Keratinocyte (primary cell): ENCODE data around the gene TRPM1. TPM values are rescaled to one million over a fixed set of nuclear protein-coding genes. Genes with fewer than 3 reads are reported as not detected.

Experiments
- DNase-seq: peaks from one replicate; pipeline ENCODE4 v3.0.0-alpha.2; 2011; ENCODE audit warnings: low read depth, missing footprints, low spot score
- FAIRE-seq: peaks from 2 replicates; lab custom pipeline; 2011; peaks lifted over from hg19 to GRCh38; lab: Jason Lieb, UNC
- H2AFZ ChIP-seq: 2 replicates; pipeline ENCODE4 v1.6.0; 2012; ENCODE audit warnings: low read length, control low read depth, inconsistent platforms; ENCODE audit not compliant: control insufficient read depth
- H3K27ac ChIP-seq: 2 replicates; pipeline ENCODE4 v1.5.1; 2011; ENCODE audit warnings: low read length; ENCODE audit not compliant: control insufficient read depth, insufficient read depth
- H3K27me3 ChIP-seq: 3 replicates; pipeline ENCODE4 v1.6.0; 2011; ENCODE audit warnings: low read length; ENCODE audit not compliant: control insufficient read depth, insufficient read depth; ENCODE audit errors: extremely low read depth
- H3K36me3 ChIP-seq, 2 experiments: 2 replicates in 1 of 2; 3 replicates in 1 of 2; pipeline ENCODE4 v1.5.1; 2011; ENCODE audit warnings: low read length in 2 of 2, mild to moderate bottlenecking in 1 of 2; ENCODE audit not compliant: control insufficient read depth in 2 of 2, insufficient read depth in 2 of 2; ENCODE audit errors: extremely low read depth in 1 of 2
- H3K4me1 ChIP-seq: 3 replicates; pipeline ENCODE4 v1.5.1; 2011; ENCODE audit warnings: low read length; ENCODE audit not compliant: control insufficient read depth, insufficient read depth; ENCODE audit errors: extremely low read depth
- H3K4me2 ChIP-seq: 3 replicates; pipeline ENCODE4 v1.6.0; 2011; ENCODE audit warnings: low read depth, low read length; ENCODE audit not compliant: control insufficient read depth, insufficient read depth; ENCODE audit errors: extremely low read depth
- H3K4me3 ChIP-seq, 3 experiments: fragments of 200-600 bp in 1 of 3; sonication (generic) in 1 of 3; 2 replicates in 2 of 3; 3 replicates in 1 of 3; pipeline ENCODE4 v1.5.1; 2011 to 2016; ENCODE audit warnings: low read length in 3 of 3, mild to moderate bottlenecking in 3 of 3, control low read depth in 2 of 3, inconsistent platforms in 1 of 3, low read depth in 1 of 3, mixed read lengths in 1 of 3, mixed run types in 1 of 3, moderate library complexity in 1 of 3; ENCODE audit not compliant: control insufficient read depth in 2 of 3, insufficient read depth in 2 of 3; ENCODE audit errors: extremely low read depth in 1 of 3
- H3K79me2 ChIP-seq: 2 replicates; pipeline ENCODE4 v1.6.0; 2012; ENCODE audit warnings: low read length; ENCODE audit not compliant: control insufficient read depth, insufficient read depth
- H3K9ac ChIP-seq: 3 replicates; pipeline ENCODE4 v1.6.0; 2011; ENCODE audit warnings: low read length; ENCODE audit not compliant: control insufficient read depth, insufficient read depth; ENCODE audit errors: extremely low read depth
- H3K9me1 ChIP-seq: 3 replicates; pipeline ENCODE4 v1.6.0; 2011; ENCODE audit warnings: low read length; ENCODE audit not compliant: control insufficient read depth, insufficient read depth; ENCODE audit errors: extremely low read depth
- H3K9me3 ChIP-seq: 2 replicates; pipeline ENCODE4 v1.5.1; 2012; ENCODE audit warnings: low read depth, low read length; ENCODE audit not compliant: control insufficient read depth
- H4K20me1 ChIP-seq: 3 replicates; pipeline ENCODE4 v1.6.0; 2011; ENCODE audit warnings: low read length; ENCODE audit not compliant: control insufficient read depth, insufficient read depth; ENCODE audit errors: extremely low read depth
- EZH2 ChIP-seq: IDR thresholded peaks from one replicate; pipeline ENCODE4 v1.6.1; 2012; ENCODE audit warnings: inconsistent platforms, mild to moderate bottlenecking, low read length, moderate library complexity
- dilution Hi-C: fragments of 300-500 bp; cut with MboI; formaldehyde crosslinking; loops from one replicate; pipeline ENCODE4 v1.7.0; 2020; ENCODE audit warnings: low sequenced_read_pairs; ENCODE audit not compliant: extremely low pct_ligation_motif_present
- polyA plus RNA-seq, 5 experiments: library from polyadenylated mRNA; depleted of rRNA in 3 of 5; stranded (reverse) in 3 of 5; stranded (forward) in 1 of 5; unstranded in 1 of 5; fragments of >200 nt; gene quantifications; 1 replicate in 1 of 5; 2 replicates in 3 of 5; 3 replicates in 1 of 5; pipeline versions ENCODE4 v1.2.1 to v1.2.3, GENCODE V29; 2011 to 2012; ENCODE audit warnings: missing spikeins in 2 of 5, low read depth in 1 of 5, low replicate concordance in 1 of 5
- TF ChIP-seq, protein P1 (sequence below), 3 experiments: IDR thresholded peaks in 1 of 3; conservative IDR thresholded peaks in 1 of 3; optimal IDR thresholded peaks in 1 of 3; 2 replicates in 2 of 3; 3 replicates in 1 of 3; pipeline versions ENCODE3 to v1.5.1; 2011; ENCODE audit warnings: low read length in 3 of 3, mild to moderate bottlenecking in 3 of 3, moderate library complexity in 2 of 3, control low read depth in 1 of 3, inconsistent platforms in 1 of 3; ENCODE audit not compliant: insufficient read depth in 2 of 3; ENCODE audit errors: extremely low read depth in 1 of 3

TRPM1 gene
- polyA plus RNA-seq, 1 donor (not counting 4 experiments of a cell fraction or from before 2014, with no cell fraction given): 0.17 TPM

DNA sequence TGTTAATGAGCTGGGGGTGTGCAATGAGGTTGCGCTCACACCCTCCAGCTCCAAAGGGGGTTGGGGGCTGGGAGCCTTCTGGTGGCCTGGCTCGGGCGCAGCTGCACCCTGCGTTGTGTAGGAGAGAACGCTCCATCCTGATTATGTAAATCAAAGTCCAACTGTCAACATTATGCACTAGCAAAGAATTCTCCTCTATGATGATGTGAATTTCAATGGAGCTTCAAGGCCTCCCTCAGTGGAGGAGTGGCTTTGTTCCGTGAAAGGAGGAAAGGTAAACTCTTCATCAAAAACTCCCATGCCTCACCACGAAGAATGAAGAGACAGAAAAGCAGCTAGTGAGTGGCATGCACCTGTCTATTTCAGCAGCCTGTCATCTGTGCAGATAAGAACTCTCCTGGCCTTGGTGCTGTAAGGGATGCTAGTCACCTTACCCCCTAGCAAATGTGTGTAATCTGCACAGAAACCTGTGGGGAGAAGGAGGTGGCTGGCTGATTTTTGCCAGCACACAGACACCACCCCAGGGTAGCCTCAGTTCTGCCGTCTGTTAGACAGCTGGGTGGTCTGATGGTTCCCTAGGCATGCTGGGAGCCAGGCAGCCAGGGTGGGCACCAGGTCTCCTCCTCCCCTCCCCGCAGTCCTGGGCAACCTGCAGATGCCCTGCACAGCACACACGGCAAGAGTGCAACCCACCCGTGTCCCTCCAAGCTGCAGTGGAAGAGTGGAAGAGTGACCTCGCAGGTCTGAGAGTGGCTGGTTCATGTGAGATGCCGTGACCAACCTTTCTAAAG, 47.0 kb upstream of the TRPM1 start:
- FAIRE-seq (no peak), DNase-seq (no peak)
- Histone ChIP-seq H3K4me3 (no peak overlapping the region), H2AFZ (no peak overlapping the region), H3K27me3 (no peaks in the 10 kb centered on the region), H3K79me2 (no peaks in the 10 kb centered on the region), H3K27ac (no peak overlapping the region), H3K9me3 (peaks cover 2% of the 10 kb centered on the region), H3K4me2 (no peak overlapping the region), H3K4me1 (peaks cover 1% of the 10 kb centered on the region), H3K9ac (no peak overlapping the region), H4K20me1 (no peaks in the 10 kb centered on the region), H3K9me1 (no peaks in the 10 kb centered on the region), H3K36me3 (no peaks in the 10 kb centered on the region)
- dilution Hi-C loops: no loop called here
- TF ChIP-seq EZH2: no peak
- TF ChIP-seq, protein P1, sequence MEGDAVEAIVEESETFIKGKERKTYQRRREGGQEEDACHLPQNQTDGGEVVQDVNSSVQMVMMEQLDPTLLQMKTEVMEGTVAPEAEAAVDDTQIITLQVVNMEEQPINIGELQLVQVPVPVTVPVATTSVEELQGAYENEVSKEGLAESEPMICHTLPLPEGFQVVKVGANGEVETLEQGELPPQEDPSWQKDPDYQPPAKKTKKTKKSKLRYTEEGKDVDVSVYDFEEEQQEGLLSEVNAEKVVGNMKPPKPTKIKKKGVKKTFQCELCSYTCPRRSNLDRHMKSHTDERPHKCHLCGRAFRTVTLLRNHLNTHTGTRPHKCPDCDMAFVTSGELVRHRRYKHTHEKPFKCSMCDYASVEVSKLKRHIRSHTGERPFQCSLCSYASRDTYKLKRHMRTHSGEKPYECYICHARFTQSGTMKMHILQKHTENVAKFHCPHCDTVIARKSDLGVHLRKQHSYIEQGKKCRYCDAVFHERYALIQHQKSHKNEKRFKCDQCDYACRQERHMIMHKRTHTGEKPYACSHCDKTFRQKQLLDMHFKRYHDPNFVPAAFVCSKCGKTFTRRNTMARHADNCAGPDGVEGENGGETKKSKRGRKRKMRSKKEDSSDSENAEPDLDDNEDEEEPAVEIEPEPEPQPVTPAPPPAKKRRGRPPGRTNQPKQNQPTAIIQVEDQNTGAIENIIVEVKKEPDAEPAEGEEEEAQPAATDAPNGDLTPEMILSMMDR (optimal IDR thresholded peaks at IDR 0.05 in 1 of 3, IDR thresholded peaks at IDR 0.05 in 1 of 3, conservative IDR thresholded peaks at IDR 0.05 in 1 of 3; ENCODE audit: extremely low read depth in 1 of 3, insufficient read depth in 2 of 3, low read length in 3 of 3): no peak

DNA sequence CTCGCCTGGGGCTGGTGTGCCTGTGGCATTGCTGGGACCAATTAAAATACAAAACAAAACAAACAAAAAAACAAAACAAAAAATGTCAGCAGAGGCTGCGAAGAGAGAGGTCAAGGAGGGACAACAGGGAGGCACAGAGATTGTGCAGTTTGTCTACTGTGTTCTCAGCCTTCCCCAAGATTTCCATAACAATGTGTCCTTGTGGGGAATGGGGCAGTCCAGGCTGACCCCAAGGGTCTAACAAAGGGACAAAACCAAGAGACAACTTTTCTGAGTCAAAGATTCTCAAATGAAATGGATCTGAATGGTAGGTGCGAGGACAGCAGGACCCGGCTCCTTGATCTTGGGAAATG, 46.4 kb upstream of the TRPM1 start:
- H3K9me3 ChIP-seq: peaks cover 2% of the 10 kb centered on the region
- no peak overlapping the region for H3K27ac ChIP-seq
- no peaks in the 10 kb centered on the region for H3K9me1 ChIP-seq
- H3K4me1 ChIP-seq: no peaks in the 10 kb centered on the region
- H4K20me1 ChIP-seq: no peaks in the 10 kb centered on the region
- H2AFZ ChIP-seq: no peak overlapping the region
- no peak overlapping the region for H3K4me2 ChIP-seq
- no peaks in the 10 kb centered on the region for H3K79me2 ChIP-seq
- dilution Hi-C loops: no loop called here
- FAIRE-seq (no peak), DNase-seq (no peak)
- TF ChIP-seq EZH2: no peak
- TF ChIP-seq, protein P1 (optimal IDR thresholded peaks at IDR 0.05 in 1 of 3, IDR thresholded peaks at IDR 0.05 in 1 of 3, conservative IDR thresholded peaks at IDR 0.05 in 1 of 3; ENCODE audit: extremely low read depth in 1 of 3, insufficient read depth in 2 of 3, low read length in 3 of 3): no peak
- H3K36me3 ChIP-seq: no peaks in the 10 kb centered on the region
- no peaks in the 10 kb centered on the region for H3K27me3 ChIP-seq
- H3K9ac ChIP-seq: no peak overlapping the region
- H3K4me3 ChIP-seq: no peak overlapping the region
